ENCODE data around the gene BEGAIN. TPM values are rescaled to one million over a fixed set of nuclear protein-coding genes. Genes with fewer than 3 reads are reported as not detected.

BEGAIN gene
- total and polyA plus RNA-seq, 2 donors (not counting 1 experiment from before 2014, with no cell fraction given), result under 0.01 to 0.17 TPM

DNA sequence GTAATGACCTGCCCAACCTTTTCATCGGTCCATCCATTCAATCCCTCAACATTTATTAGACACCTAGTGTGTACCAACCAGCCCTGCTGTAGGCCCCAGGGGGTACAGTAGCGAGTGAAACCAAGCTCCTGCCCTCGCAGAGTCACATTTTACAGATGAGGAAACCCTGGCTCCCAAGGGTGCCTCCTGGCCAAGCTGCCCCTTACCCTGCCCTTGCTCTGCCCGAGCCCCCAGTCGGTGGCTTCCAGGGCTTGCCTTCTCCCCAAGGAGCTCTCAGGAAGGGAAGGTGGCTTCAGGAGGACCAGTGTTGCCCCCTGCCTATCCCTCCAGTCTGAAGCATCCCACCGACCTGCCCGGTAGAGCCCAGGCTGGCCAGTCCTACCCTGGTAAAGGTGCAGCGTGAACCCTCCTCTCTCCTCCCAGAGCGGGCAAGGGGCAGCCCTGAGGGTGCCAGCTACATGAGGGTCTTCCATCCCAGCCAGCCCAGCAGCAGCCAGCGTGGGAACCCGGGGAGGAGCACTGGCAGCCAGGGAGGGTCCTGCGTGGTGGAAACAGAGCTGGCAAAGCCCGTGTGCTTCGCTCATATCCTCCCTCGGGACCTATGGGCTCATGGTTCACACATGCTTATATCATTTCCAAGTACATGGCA is 670 bp upstream of the BEGAIN start:
- H2AFZ ChIP-seq (ENCODE audit: low read length), result no peak overlapping the region
- no peak overlapping the region for H3K4me3 ChIP-seq (replicated peaks in 1 of 4; ENCODE audit: control extremely low read depth in 1 of 4, insufficient read depth in 1 of 4, low read depth in 3 of 4, low read length in 4 of 4)
- no peaks in the 10 kb centered on the region for H3K9me3 ChIP-seq (ENCODE audit: control insufficient read depth, insufficient read depth, low read depth, low read length)
- TF ChIP-seq EZH2 (IDR thresholded peaks at IDR 0.05; ENCODE audit: low read length, missing control alignments), result peak; percentile 71
- TF ChIP-seq, protein P1, sequence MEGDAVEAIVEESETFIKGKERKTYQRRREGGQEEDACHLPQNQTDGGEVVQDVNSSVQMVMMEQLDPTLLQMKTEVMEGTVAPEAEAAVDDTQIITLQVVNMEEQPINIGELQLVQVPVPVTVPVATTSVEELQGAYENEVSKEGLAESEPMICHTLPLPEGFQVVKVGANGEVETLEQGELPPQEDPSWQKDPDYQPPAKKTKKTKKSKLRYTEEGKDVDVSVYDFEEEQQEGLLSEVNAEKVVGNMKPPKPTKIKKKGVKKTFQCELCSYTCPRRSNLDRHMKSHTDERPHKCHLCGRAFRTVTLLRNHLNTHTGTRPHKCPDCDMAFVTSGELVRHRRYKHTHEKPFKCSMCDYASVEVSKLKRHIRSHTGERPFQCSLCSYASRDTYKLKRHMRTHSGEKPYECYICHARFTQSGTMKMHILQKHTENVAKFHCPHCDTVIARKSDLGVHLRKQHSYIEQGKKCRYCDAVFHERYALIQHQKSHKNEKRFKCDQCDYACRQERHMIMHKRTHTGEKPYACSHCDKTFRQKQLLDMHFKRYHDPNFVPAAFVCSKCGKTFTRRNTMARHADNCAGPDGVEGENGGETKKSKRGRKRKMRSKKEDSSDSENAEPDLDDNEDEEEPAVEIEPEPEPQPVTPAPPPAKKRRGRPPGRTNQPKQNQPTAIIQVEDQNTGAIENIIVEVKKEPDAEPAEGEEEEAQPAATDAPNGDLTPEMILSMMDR (conservative IDR thresholded peaks at IDR 0.05 in 1 of 2, IDR thresholded peaks at IDR 0.05 in 1 of 2; ENCODE audit: low read depth in 1 of 2, low read length in 2 of 2), result no peak
- no peaks in the 10 kb centered on the region for H3K36me3 ChIP-seq (ENCODE audit: control insufficient read depth, insufficient read depth, low read length)
- H4K20me1 ChIP-seq (ENCODE audit: control insufficient read depth, extremely low read depth, insufficient read depth, low read length), result no peaks in the 10 kb centered on the region
- H3K9ac ChIP-seq (ENCODE audit: insufficient read depth, low read length), result no peak overlapping the region
- DNase-seq (ENCODE audit: low read depth in 2 of 2), result no peak
- H3K79me2 ChIP-seq (ENCODE audit: control insufficient read depth, insufficient read depth, low read length), result no peaks in the 10 kb centered on the region
- peaks cover 13% of the 10 kb centered on the region for H3K27me3 ChIP-seq (ENCODE audit: control insufficient read depth, insufficient read depth, low read length)
- H3K4me1 ChIP-seq (ENCODE audit: control insufficient read depth, extremely low read depth, insufficient read depth, low read length), result no peaks in the 10 kb centered on the region
- H3K27ac ChIP-seq (ENCODE audit: insufficient read depth, low read length), result no peak overlapping the region
- H3K4me2 ChIP-seq (ENCODE audit: extremely low read depth, insufficient read depth, low read length), result no peak overlapping the region

DNA sequence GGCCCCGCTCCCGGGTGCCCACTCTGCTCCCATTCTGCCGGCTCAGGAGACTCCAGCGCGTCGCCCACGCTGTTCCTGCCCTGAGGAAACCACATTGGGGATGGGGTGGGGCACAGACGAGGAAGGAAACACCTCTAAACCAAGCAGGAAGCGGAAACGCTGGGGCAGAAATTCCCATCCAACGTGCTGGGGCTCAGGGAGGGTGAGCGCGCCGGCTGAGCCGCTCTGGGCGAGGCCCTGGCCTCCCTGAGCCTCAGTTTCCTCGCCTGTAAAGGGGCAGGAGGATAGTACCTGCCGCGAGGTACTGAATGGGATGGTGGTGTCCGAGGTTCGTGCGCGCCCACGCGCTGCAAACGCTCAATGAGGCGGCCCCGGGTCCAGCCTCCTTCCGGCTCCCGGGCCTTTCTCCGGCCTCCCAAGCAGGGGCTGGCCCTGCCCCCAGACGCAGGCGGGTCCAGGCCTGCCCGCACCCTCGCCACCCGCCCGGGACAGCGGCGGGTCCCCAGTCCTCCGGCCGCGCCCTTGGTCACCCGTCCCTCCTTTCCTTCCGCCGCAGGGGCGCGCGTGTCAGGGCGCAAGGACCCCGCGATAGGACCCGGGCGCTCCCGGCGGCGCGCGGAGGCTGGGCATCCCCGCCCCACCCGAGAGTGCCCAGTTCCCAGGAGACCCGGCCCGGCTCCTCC is 673 bp downstream of the BEGAIN start:
- Histone ChIP-seq H3K27me3 (ENCODE audit: control insufficient read depth, insufficient read depth, low read length) (peaks cover 13% of the 10 kb centered on the region), H3K4me1 (ENCODE audit: control insufficient read depth, extremely low read depth, insufficient read depth, low read length) (no peaks in the 10 kb centered on the region), H3K27ac (ENCODE audit: insufficient read depth, low read length) (no peak overlapping the region), H4K20me1 (ENCODE audit: control insufficient read depth, extremely low read depth, insufficient read depth, low read length) (no peaks in the 10 kb centered on the region), H3K4me3 (replicated peaks in 1 of 4; ENCODE audit: control extremely low read depth in 1 of 4, insufficient read depth in 1 of 4, low read depth in 3 of 4, low read length in 4 of 4) (peak overlapping the region; percentile 15 to 48 (median 34)), H3K79me2 (ENCODE audit: control insufficient read depth, insufficient read depth, low read length) (no peaks in the 10 kb centered on the region), H2AFZ (ENCODE audit: low read length) (peak overlapping the region; percentile 26), H3K9ac (ENCODE audit: insufficient read depth, low read length) (no peak overlapping the region), H3K36me3 (ENCODE audit: control insufficient read depth, insufficient read depth, low read length) (no peaks in the 10 kb centered on the region), H3K9me3 (ENCODE audit: control insufficient read depth, insufficient read depth, low read depth, low read length) (no peaks in the 10 kb centered on the region), H3K4me2 (ENCODE audit: extremely low read depth, insufficient read depth, low read length) (peak overlapping the region; percentile 75)
- TF ChIP-seq EZH2 (IDR thresholded peaks at IDR 0.05; ENCODE audit: low read length, missing control alignments), result no peak
- TF ChIP-seq, protein P1 (conservative IDR thresholded peaks at IDR 0.05 in 1 of 2, IDR thresholded peaks at IDR 0.05 in 1 of 2; ENCODE audit: low read depth in 1 of 2, low read length in 2 of 2), result no peak
- DNase-seq (ENCODE audit: low read depth in 2 of 2), result peak in 1 of 2 donors; percentile 54

DNA sequence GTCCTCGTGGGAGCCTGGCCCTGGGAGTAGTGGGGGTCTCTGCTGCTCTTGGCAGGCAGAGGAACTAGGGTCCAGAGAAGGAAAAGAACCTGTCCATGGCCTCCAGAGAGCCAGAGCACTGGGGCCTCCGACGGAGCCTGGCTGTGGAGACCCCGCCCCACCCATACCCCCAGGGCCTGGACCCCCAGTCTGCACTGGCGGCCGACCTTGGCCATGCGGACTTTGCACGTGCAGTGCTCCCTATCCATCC is 1.1 kb downstream of the BEGAIN start:
- Histone ChIP-seq H3K4me1 (ENCODE audit: control insufficient read depth, extremely low read depth, insufficient read depth, low read length) (no peaks in the 10 kb centered on the region), H3K36me3 (ENCODE audit: control insufficient read depth, insufficient read depth, low read length) (no peaks in the 10 kb centered on the region), H3K4me2 (ENCODE audit: extremely low read depth, insufficient read depth, low read length) (peak overlapping the region; percentile 75), H3K27ac (ENCODE audit: insufficient read depth, low read length) (no peak overlapping the region), H3K9ac (ENCODE audit: insufficient read depth, low read length) (no peak overlapping the region), H2AFZ (ENCODE audit: low read length) (no peak overlapping the region), H3K79me2 (ENCODE audit: control insufficient read depth, insufficient read depth, low read length) (no peaks in the 10 kb centered on the region), H3K9me3 (ENCODE audit: control insufficient read depth, insufficient read depth, low read depth, low read length) (no peaks in the 10 kb centered on the region), H3K4me3 (replicated peaks in 1 of 4; ENCODE audit: control extremely low read depth in 1 of 4, insufficient read depth in 1 of 4, low read depth in 3 of 4, low read length in 4 of 4) (no peak overlapping the region), H3K27me3 (ENCODE audit: control insufficient read depth, insufficient read depth, low read length) (peaks cover 13% of the 10 kb centered on the region), H4K20me1 (ENCODE audit: control insufficient read depth, extremely low read depth, insufficient read depth, low read length) (no peaks in the 10 kb centered on the region)
- TF ChIP-seq, protein P1 (conservative IDR thresholded peaks at IDR 0.05 in 1 of 2, IDR thresholded peaks at IDR 0.05 in 1 of 2; ENCODE audit: low read depth in 1 of 2, low read length in 2 of 2), result no peak
- TF ChIP-seq EZH2 (IDR thresholded peaks at IDR 0.05; ENCODE audit: low read length, missing control alignments), result no peak
- DNase-seq (ENCODE audit: low read depth in 2 of 2), result no peak
